Omental fat pad (tissue), 4 donors: ENCODE data around the gene LLCFC1. TPM values are rescaled to one million over a fixed set of nuclear protein-coding genes. Genes with fewer than 3 reads are reported as not detected.

Source experiments
- ATAC-seq: fragments of 150-250 bp; one replicate; pipeline ENCODE4 v1.9.1; 2016; ENCODE audit warnings: mild to moderate bottlenecking, moderate library complexity; ENCODE audit not compliant: low FRiP score
- DNase-seq: peaks from one replicate; pipeline ENCODE4 v3.0.0-alpha.2; 2019; ENCODE audit warnings: low spot score
- CTCF ChIP-seq, 3 donors: fragments of 450-650 bp; IDR thresholded peaks; one replicate each; pipeline ENCODE4 v1.5.1; 2016 to 2017; ENCODE audit warnings: antibody characterized with exemption in 3 of 3, mild to moderate bottlenecking in 3 of 3, moderate library complexity in 2 of 3
- total RNA-seq, 4 donors: library from RNA; depleted of rRNA; stranded (reverse); fragments of >200 nt; gene quantifications; one replicate each; pipeline ENCODE4 v1.1.0, GENCODE V29; 2016

Gene LLCFC1
- total RNA-seq, 4 donors from 2014 or later, result not detected

GRCh38 chr7:142910031-142910433 lies 29.3 kb upstream of the LLCFC1 start:
- DNase-seq (no peak), ATAC-seq (peak; percentile 55)
- no peak for TF ChIP-seq CTCF (IDR thresholded peaks at IDR 0.05)

DNA sequence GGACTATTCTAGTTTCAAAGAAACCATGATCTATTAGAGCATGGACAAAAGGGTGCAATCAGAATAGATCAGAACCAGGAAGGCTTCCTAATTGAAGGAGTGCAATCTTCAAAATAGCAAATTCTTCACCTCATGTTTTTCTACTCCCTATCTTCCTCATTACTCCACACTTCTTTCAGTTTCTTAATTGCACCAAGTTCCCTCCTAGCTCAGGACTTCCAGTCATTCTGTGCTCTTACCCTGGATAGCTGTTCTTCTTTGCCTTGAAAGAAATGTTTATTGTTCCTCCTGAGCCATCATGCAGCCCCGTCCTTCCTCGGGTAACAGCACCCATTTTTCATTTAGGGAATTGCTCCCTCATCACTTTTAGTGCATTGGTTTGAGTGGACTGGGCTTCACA lies 28.8 kb upstream of the LLCFC1 start:
- no peak for DNase-seq
- no peak for TF ChIP-seq CTCF (IDR thresholded peaks at IDR 0.05)
- no peak for ATAC-seq

GRCh38 chr7:142913051-142913450 lies 26.2 kb upstream of the LLCFC1 start:
- ATAC-seq, result no peak
- no peak for TF ChIP-seq CTCF (IDR thresholded peaks at IDR 0.05)
- no peak for DNase-seq

DNA sequence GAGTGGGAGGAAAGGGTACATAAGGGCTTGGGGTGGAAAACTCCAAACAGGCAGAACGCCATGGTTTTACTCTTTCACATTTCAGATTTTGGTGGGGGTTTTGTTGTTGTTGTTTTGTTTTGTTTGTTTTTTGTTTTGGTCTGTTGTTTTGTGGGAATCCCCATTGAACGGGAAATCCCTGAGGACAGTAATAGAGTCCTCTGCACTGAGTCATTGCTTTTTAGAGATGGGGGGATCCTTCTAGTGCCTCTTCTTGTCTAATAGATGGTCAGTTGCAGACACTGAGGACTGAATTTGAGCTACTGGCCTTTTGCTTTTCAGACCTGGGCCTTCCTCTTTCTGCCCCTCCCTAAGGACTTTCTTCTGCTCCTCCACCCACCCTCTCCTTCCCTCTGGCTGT lies 25.7 kb upstream of the LLCFC1 start:
- ATAC-seq, result no peak
- no peak for DNase-seq
- no peak for TF ChIP-seq CTCF (IDR thresholded peaks at IDR 0.05)

GRCh38 chr7:142914121-142914520 lies 25.2 kb upstream of the LLCFC1 start:
- TF ChIP-seq CTCF (IDR thresholded peaks at IDR 0.05), result no peak
- no peak for ATAC-seq

DNA sequence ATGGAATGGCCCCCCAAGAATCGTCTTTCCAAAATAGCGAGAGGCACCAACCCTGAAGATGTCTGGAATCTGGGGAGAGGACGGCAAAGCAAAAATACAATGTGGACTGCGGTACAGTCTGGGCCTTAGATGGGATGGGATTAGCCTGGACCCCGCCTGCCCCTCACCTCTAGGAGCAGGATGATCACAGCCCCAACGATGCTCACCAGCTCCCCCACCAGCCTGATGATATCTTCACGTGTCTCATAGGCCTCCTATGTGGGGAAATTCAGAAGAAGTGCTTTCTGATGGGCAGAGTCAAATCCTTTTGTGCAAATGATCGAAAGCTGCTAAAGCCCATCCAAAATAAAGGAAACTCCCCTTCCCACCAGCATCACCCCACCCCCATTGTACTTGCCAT lies 24.0 kb upstream of the LLCFC1 start:
- no peak for TF ChIP-seq CTCF (IDR thresholded peaks at IDR 0.05)
- no peak for ATAC-seq
- DNase-seq, result no peak

More at GRCh38 chr7:142914121-142914520, 25.2 kb upstream of the LLCFC1 start:
- DNase-seq, result no peak

GRCh38 chr7:142916508-142916907 lies 22.8 kb upstream of the LLCFC1 start:
- ATAC-seq (no peak), DNase-seq (no peak)
- TF ChIP-seq CTCF (IDR thresholded peaks at IDR 0.05), result no peak
